IMR-90 (cell line): ENCODE measurements around the gene C11orf98. TPM values are rescaled to one million over a fixed set of nuclear protein-coding genes. Genes with fewer than 3 reads are reported as not detected.

Experiments used
- ATAC-seq: fragments of 200-7000 bp; cut with Tn5 transposase; 2 replicates; pipeline ENCODE4 v1.9.1; 2020; ENCODE audit warnings: low read depth, mild to moderate bottlenecking, moderate library complexity
- BruUV-seq: library from RNA; stranded (reverse); fragments of 400-500 nt; replicated peaks from 2 replicates; lab custom pipeline; 2021; lab: Mats Ljungman, UMichigan
- CTCF ChIA-PET: fragments of 300-600 bp; formaldehyde crosslinking; extraction: SDS; loops from one replicate; lab custom pipeline; 2021; ENCODE audit warnings: antibody characterized with exemption; lab: Yijun Ruan, JAX
- POLR2A ChIA-PET: fragments of 300-600 bp; sonication (Branson Sonifier 250); formaldehyde crosslinking; loops from one replicate; lab custom pipeline; 2022; ENCODE audit warnings: antibody characterized with exemption; ENCODE audit not compliant: unreplicated experiment; lab: Charles Lee
- DNase-seq: peaks from one replicate; pipeline ENCODE4 v3.0.0; 2013
- H2AFZ ChIP-seq: replicated peaks from 2 replicates; pipeline ENCODE3; 2013; ENCODE audit warnings: low read length, mild to moderate bottlenecking; ENCODE audit not compliant: poor library complexity
- H2AK5ac ChIP-seq: 2 replicates; pipeline ENCODE4 v1.6.1; 2013; ENCODE audit warnings: low read depth, low read length, inconsistent platforms
- H2AK9ac ChIP-seq: replicated peaks from 2 replicates; pipeline ENCODE3; 2013; ENCODE audit warnings: mild to moderate bottlenecking, low read depth, low read length, moderate library complexity; ENCODE audit not compliant: poor library complexity
- H2BK120ac ChIP-seq: 2 replicates; pipeline ENCODE4 v1.6.1; 2013; ENCODE audit warnings: low read depth, low read length, inconsistent platforms
- H2BK15ac ChIP-seq: 3 replicates; pipeline ENCODE4 v1.6.1; 2013; ENCODE audit warnings: low read depth, low read length, inconsistent platforms
- H2BK20ac ChIP-seq: 2 replicates; pipeline ENCODE4 v1.6.1; 2013; ENCODE audit warnings: low read depth, mild to moderate bottlenecking, inconsistent platforms, low read length, moderate library complexity
- H2BK5ac ChIP-seq: 2 replicates; pipeline ENCODE4 v1.6.1; 2013; ENCODE audit warnings: mild to moderate bottlenecking, low read depth, low read length, inconsistent platforms; ENCODE audit not compliant: poor library complexity, severe bottlenecking
- H3K14ac ChIP-seq: replicated peaks from 2 replicates; pipeline ENCODE4 v1.6.1; 2013; ENCODE audit warnings: low read depth, low read length, inconsistent platforms
- H3K18ac ChIP-seq: 2 replicates; pipeline ENCODE4 v1.6.1; 2013; ENCODE audit warnings: low read depth, low read length, control low read depth
- H3K23ac ChIP-seq: 2 replicates; pipeline ENCODE4 v1.6.1; 2013; ENCODE audit warnings: low read depth, low read length, inconsistent platforms
- H3K27ac ChIP-seq: 2 replicates; pipeline ENCODE4 v1.5.1; 2013; ENCODE audit warnings: mild to moderate bottlenecking, control low read depth, low read length; ENCODE audit not compliant: insufficient read depth
- H3K27me3 ChIP-seq: 2 replicates; pipeline ENCODE4 v1.6.1; 2013; ENCODE audit warnings: low read length; ENCODE audit not compliant: control insufficient read depth, insufficient read depth
- H3K36me3 ChIP-seq: 2 replicates; pipeline ENCODE4 v1.6.1; 2013; ENCODE audit warnings: low read length, mixed read lengths; ENCODE audit not compliant: control insufficient read depth, insufficient read depth
- H3K4ac ChIP-seq: 2 replicates; pipeline ENCODE4 v1.6.1; 2013; ENCODE audit warnings: low read depth, low read length, inconsistent platforms
- H3K4me1 ChIP-seq: 2 replicates; pipeline ENCODE4 v1.6.1; 2013; ENCODE audit warnings: low read length, mixed read lengths; ENCODE audit not compliant: control insufficient read depth, insufficient read depth
- H3K4me2 ChIP-seq: 2 replicates; pipeline ENCODE4 v1.6.1; 2013; ENCODE audit warnings: low read depth, mild to moderate bottlenecking, control low read depth, low read length, moderate library complexity
- H3K4me3 ChIP-seq: 2 replicates; pipeline ENCODE4 v1.5.1; 2013; ENCODE audit warnings: low read depth, mild to moderate bottlenecking, control low read depth, low read length, moderate library complexity; ENCODE audit not compliant: insufficient read depth
- H3K56ac ChIP-seq: 2 replicates; pipeline ENCODE4 v1.6.1; 2013; ENCODE audit warnings: low read length, inconsistent platforms; ENCODE audit not compliant: insufficient read depth; ENCODE audit errors: extremely low read depth
- H3K79me1 ChIP-seq, 2 experiments: 2 replicates each; pipeline ENCODE4 v1.6.1; 2013; ENCODE audit warnings: low read length in 2 of 2, inconsistent platforms in 1 of 2, low read depth in 1 of 2
- H3K9ac ChIP-seq: 2 replicates; pipeline ENCODE4 v1.6.1; 2013; ENCODE audit warnings: low read depth, low read length, control low read depth
- H3K9me1 ChIP-seq: 2 replicates; pipeline ENCODE4 v1.6.1; 2013; ENCODE audit warnings: low read length, inconsistent platforms; ENCODE audit not compliant: insufficient read depth
- H3K9me3 ChIP-seq: 2 replicates; pipeline ENCODE4 v1.6.1; 2013; ENCODE audit warnings: low read length; ENCODE audit not compliant: control insufficient read depth, insufficient read depth
- H4K20me1 ChIP-seq: 2 replicates; pipeline ENCODE4 v1.6.1; 2013; ENCODE audit warnings: low read length, inconsistent platforms; ENCODE audit not compliant: insufficient read depth
- H4K5ac ChIP-seq: 2 replicates; pipeline ENCODE4 v1.6.1; 2013; ENCODE audit warnings: mild to moderate bottlenecking, low read depth, low read length, control low read depth
- H4K8ac ChIP-seq, 2 experiments: 2 replicates each; pipeline ENCODE4 v1.6.1; 2013; ENCODE audit warnings: low read depth in 2 of 2, low read length in 2 of 2, control low read depth in 1 of 2, inconsistent platforms in 1 of 2
- H4K91ac ChIP-seq: 2 replicates; pipeline ENCODE4 v1.6.1; 2013; ENCODE audit warnings: low read depth, low read length, inconsistent platforms; ENCODE audit not compliant: insufficient read depth
- CHD1 ChIP-seq: IDR thresholded peaks from 2 replicates; pipeline ENCODE4 v1.6.1; 2012; ENCODE audit warnings: low read depth, low read length, improper control_type of control experiment
- MAFK ChIP-seq: IDR thresholded peaks from 2 replicates; pipeline ENCODE4 v1.6.1; 2012; ENCODE audit warnings: low read depth, low read length, improper control_type of control experiment
- NFE2L2 ChIP-seq: fragments of 150-350 bp; IDR thresholded peaks from 2 replicates; pipeline ENCODE4 v1.6.1; 2016; ENCODE audit warnings: low read depth, mild to moderate bottlenecking, low read length
- POLR2A ChIP-seq: IDR thresholded peaks from 2 replicates; pipeline ENCODE4 v1.6.1; 2012; ENCODE audit warnings: mild to moderate bottlenecking, low read depth, low read length
- WGBS, 2 experiments: methylation state at CpG; one replicate each; pipeline versions ENCODE4 v1.1.5 to v1.1.7; 2013; ENCODE audit warnings: missing lambda C conversion rate in 2 of 2; ENCODE audit not compliant: insufficient read length in 1 of 2; ENCODE audit errors: extremely low coverage in 2 of 2; 5-methylcytosine and 5-hydroxymethylcytosine counted together
- dilution Hi-C: fragments of 300-500 bp; cut with HindIII; formaldehyde crosslinking; loops from one replicate; pipeline ENCODE4 v1.14.3; 2018; ENCODE audit warnings: low sequenced_read_pairs; ENCODE audit not compliant: unreplicated experiment
- in situ Hi-C: fragments of 300-500 bp; cut with MboI; formaldehyde crosslinking; loops from 3 replicates; pipeline ENCODE4 v1.14.3; 2019; ENCODE audit warnings: low sequenced_read_pairs, inconsistent platforms, mixed read lengths
- intact Hi-C: fragments of 100-400 bp; cut with micrococcal nuclease; formaldehyde crosslinking; loops from 2 replicates; pipeline ENCODE4 v1.10.0; 2022
- polyA plus RNA-seq, 3 experiments: library from polyadenylated mRNA; depleted of rRNA; stranded (reverse); fragments of >200 nt; gene quantifications; 2 replicates each; pipeline ENCODE4 v1.2.3, GENCODE V29; 2012; ENCODE audit warnings: low replicate concordance in 1 of 3
- total RNA-seq: library from RNA; depleted of rRNA; stranded (reverse); fragments of >200 nt; gene quantifications from 2 replicates; pipeline ENCODE4 v1.2.3, GENCODE V29; 2012

C11orf98 gene
- total and polyA plus RNA-seq, 2 of the 4 experiments (the other 2 are of a cell fraction) = 41.2 to 62.3 TPM

DNA sequence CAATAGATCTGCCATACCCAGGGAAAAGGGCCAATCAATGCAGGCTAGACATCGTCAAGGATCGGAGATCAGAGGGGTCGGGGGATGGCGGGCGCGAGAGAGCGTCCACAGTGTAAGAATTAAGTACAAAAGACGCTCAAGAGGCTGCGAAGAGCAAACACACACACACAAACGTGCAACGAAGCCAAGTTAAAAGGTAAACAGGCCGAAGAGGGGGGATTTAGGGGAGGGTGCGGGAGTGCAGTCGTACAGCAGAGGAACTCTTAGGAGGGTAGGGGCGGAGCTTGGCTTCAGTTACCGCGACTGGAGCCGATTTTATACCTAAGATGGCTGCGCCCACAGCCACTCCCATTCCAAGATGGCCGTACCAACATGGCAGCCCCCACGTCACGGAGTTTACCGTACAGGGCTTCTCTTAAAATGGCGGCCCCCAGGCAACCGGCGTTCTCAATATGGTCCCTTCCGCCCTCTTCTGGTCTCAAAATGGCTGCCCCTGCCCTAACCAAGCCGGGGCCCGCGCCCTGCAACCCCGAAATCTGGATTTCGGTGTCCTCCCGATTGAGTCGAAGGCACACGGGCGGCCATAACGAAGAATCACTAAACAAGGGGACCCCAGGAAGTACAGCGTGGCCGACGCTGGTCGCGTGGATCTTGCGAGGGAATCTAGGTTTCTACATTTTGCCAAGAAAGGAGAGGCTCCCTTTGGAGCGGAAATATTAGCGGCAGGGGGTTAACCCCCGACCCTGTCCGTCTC is 44.4 kb upstream of the C11orf98 start:
- H3K18ac ChIP-seq = peak overlapping the region; percentile 64
- ATAC-seq = peak; percentile 78
- H3K9me3 ChIP-seq = no peaks in the 10 kb centered on the region
- H4K5ac ChIP-seq = peak overlapping the region; percentile 92
- intact Hi-C loops = no loop called here
- ChIA-PET POLR2A (interaction anchor here (0.5 to 2.1 kb wide), 3 partner anchors 18 to 1475 kb away, joined by 3 to 7 read pairs (median 6); partner anchors contain the start of genes EEF1G, HNRNPUL2 and TTC9C), CTCF (no interaction called here)
- H3K4ac ChIP-seq = peak overlapping the region; percentile 93
- peak overlapping the region; percentile 82 for H2BK5ac ChIP-seq
- 1% methylated on average over 20 of the region's 47 CpGs; no CpG with 5 or more reads in 1 of the 2 experiments for WGBS, 2 experiments
- peaks cover 20% of the 10 kb centered on the region for H3K4me1 ChIP-seq
- H2AFZ ChIP-seq = peak overlapping the region; percentile 90
- H3K9me1 ChIP-seq = peaks cover 17% of the 10 kb centered on the region
- H3K27me3 ChIP-seq = no peaks in the 10 kb centered on the region
- in situ Hi-C loops = no loop called here
- H3K56ac ChIP-seq = peak overlapping the region; percentile 83
- peak overlapping the region; percentile 86 for H3K4me2 ChIP-seq
- peak overlapping the region; percentile 45; the same call in 1 of the 2 replicates for H2BK120ac ChIP-seq
- H2AK9ac ChIP-seq = peak overlapping the region; percentile 97
- dilution Hi-C loops = no loop called here
- H4K20me1 ChIP-seq = no peaks in the 10 kb centered on the region
- peaks cover 20 to 67% of the 10 kb centered on the region in 2 experiments for H3K79me1 ChIP-seq
- BruUV-seq = no TSS peak
- no peak overlapping the region for H2BK15ac ChIP-seq
- TF ChIP-seq MAFK = no peak
- 0 out of 2 replicates have a peak, but pooled peaks have one; percentile 9 for TF ChIP-seq NFE2L2
- TF ChIP-seq POLR2A = peak; percentile 63
- no peak for TF ChIP-seq CHD1
- peak overlapping the region; percentile 84 for H3K9ac ChIP-seq
- H3K36me3 ChIP-seq = peaks cover 27% of the 10 kb centered on the region
- peak overlapping the region; percentile 91 for H2AK5ac ChIP-seq
- peak; percentile 97 for DNase-seq
- peak overlapping the region; percentile 54 for H3K4me3 ChIP-seq
- H3K14ac ChIP-seq = peak overlapping the region; percentile 94
- H3K23ac ChIP-seq = peak overlapping the region; percentile 89
- H4K91ac ChIP-seq = peak overlapping the region; percentile 87
- H3K27ac ChIP-seq = peak overlapping the region; percentile 93
- no peak overlapping the region for H2BK20ac ChIP-seq
- peak overlapping the region; percentile 93 to 98 for H4K8ac ChIP-seq
